ENCODE measurements around the gene PHOX2B. TPM values are rescaled to one million over a fixed set of nuclear protein-coding genes. Genes with fewer than 3 reads are reported as not detected.

Gene PHOX2B
- total RNA-seq, 2 donors from 2014 or later, result not detected

Other genes starting within 250 kb of the PHOX2B start
- gene LIMCH1, start 210.6 kb downstream of the PHOX2B start, total RNA-seq, result not detected
- gene TMEM33, start 186.7 kb upstream of the PHOX2B start, total RNA-seq, result 10 to 100 TPM; 37.4 to 45.5 TPM
- gene DCAF4L1, start 233.0 kb upstream of the PHOX2B start, total RNA-seq, result under 1 TPM; 0.19 to 0.24 TPM
- gene SLC30A9, start 241.8 kb upstream of the PHOX2B start, total RNA-seq, result 10 to 100 TPM; 45.5 to 47.8 TPM

All from activated T-cell treated with anti-CD3 and anti-CD28 coated beads, Interleukin-2, amount 50 U/mL, for 72 hours (primary cell).